OCI-LY1 (cell line): ENCODE results near the gene CHMP2A.
A peak's percentile ranks its signal among the peaks of the same experiment; 100 is the strongest.

Source experiments
- H2AFZ ChIP-seq: fragments of 200-600 bp; sonication (generic), shearing (Covaris generic); 2 replicates; pipeline ENCODE4 v1.6.0; 2014; ENCODE audit warnings: antibody characterized with exemption, mild to moderate bottlenecking, low read length
- H3F3A ChIP-seq: fragments of 200-600 bp; sonication (generic), shearing (Covaris generic); 2 replicates; pipeline ENCODE4 v1.6.0; 2014; ENCODE audit warnings: mild to moderate bottlenecking, antibody characterized with exemption, low read length, moderate library complexity; ENCODE audit not compliant: insufficient read depth
- H3K27ac ChIP-seq: fragments of 200-600 bp; sonication (generic); 2 replicates; pipeline ENCODE4 v1.5.1; 2014; ENCODE audit warnings: low read length, mixed run types, mild to moderate bottlenecking, low read depth; ENCODE audit not compliant: poor library complexity, severe bottlenecking
- H3K27me3 ChIP-seq: fragments of 200-600 bp; sonication (generic); 2 replicates; pipeline ENCODE4 v1.6.0; 2014; ENCODE audit warnings: antibody characterized with exemption, mild to moderate bottlenecking, low read length, moderate library complexity; ENCODE audit not compliant: insufficient read depth
- H3K36me3 ChIP-seq: fragments of 200-600 bp; sonication (generic); 2 replicates; pipeline ENCODE4 v1.6.1; 2014; ENCODE audit warnings: mild to moderate bottlenecking, antibody characterized with exemption, low read length, moderate library complexity, mixed read lengths; ENCODE audit not compliant: insufficient read depth
- H3K4me1 ChIP-seq: fragments of 200-600 bp; sonication (generic); 2 replicates; pipeline ENCODE4 v1.5.1; 2014; ENCODE audit warnings: mild to moderate bottlenecking, low read length, moderate library complexity; ENCODE audit not compliant: insufficient read depth, severe bottlenecking
- H3K4me2 ChIP-seq: fragments of 200-600 bp; sonication (generic), shearing (Covaris generic); 2 replicates; pipeline ENCODE4 v1.6.1; 2014; ENCODE audit warnings: low read length
- H3K4me3 ChIP-seq: fragments of 200-600 bp; sonication (generic); 2 replicates; pipeline ENCODE4 v1.5.1; 2014; ENCODE audit warnings: low read length, low read depth, mild to moderate bottlenecking, mixed read lengths; ENCODE audit not compliant: poor library complexity, severe bottlenecking
- H3K79me2 ChIP-seq: fragments of 200-600 bp; shearing (Covaris generic); 2 replicates; pipeline ENCODE4 v1.6.1; 2016; ENCODE audit warnings: mixed run types, low read length, mixed read lengths; ENCODE audit not compliant: insufficient read depth
- H3K9ac ChIP-seq: fragments of 200-600 bp; sonication (generic), shearing (Covaris generic); 2 replicates; pipeline ENCODE4 v1.6.1; 2014; ENCODE audit warnings: mild to moderate bottlenecking, low read length, mixed read lengths
- H3K9me2 ChIP-seq: fragments of 200-600 bp; sonication (generic), shearing (Covaris generic); 2 replicates; pipeline ENCODE4 v1.6.1; 2014; ENCODE audit warnings: low read depth, mild to moderate bottlenecking, low read length, mixed read lengths
- H3K9me3 ChIP-seq: fragments of 200-600 bp; shearing (Covaris generic); 2 replicates; pipeline ENCODE4 v1.6.1; 2014; ENCODE audit warnings: low read length, mixed read lengths
- H4K20me1 ChIP-seq: fragments of 200-600 bp; sonication (generic), shearing (Covaris generic); 2 replicates; pipeline ENCODE4 v1.6.0; 2016; ENCODE audit warnings: mild to moderate bottlenecking, low read length; ENCODE audit not compliant: insufficient read depth
- EZH2 ChIP-seq: fragments of 200-600 bp; sonication (generic), shearing (Covaris generic); IDR thresholded peaks from 2 replicates; pipeline ENCODE4 v1.8.0; 2017; ENCODE audit warnings: borderline replicate concordance, mixed run types, mild to moderate bottlenecking, antibody characterized with exemption, low read length, moderate library complexity, mixed read lengths
- TF ChIP-seq, protein P1 (sequence below): fragments of 200-600 bp; sonication (generic), shearing (Covaris generic); IDR thresholded peaks from 2 replicates; pipeline ENCODE4 v1.5.1; 2017; ENCODE audit warnings: mild to moderate bottlenecking, antibody characterized with exemption, low read length, moderate library complexity, mixed read lengths

Gene CHMP2A

DNA sequence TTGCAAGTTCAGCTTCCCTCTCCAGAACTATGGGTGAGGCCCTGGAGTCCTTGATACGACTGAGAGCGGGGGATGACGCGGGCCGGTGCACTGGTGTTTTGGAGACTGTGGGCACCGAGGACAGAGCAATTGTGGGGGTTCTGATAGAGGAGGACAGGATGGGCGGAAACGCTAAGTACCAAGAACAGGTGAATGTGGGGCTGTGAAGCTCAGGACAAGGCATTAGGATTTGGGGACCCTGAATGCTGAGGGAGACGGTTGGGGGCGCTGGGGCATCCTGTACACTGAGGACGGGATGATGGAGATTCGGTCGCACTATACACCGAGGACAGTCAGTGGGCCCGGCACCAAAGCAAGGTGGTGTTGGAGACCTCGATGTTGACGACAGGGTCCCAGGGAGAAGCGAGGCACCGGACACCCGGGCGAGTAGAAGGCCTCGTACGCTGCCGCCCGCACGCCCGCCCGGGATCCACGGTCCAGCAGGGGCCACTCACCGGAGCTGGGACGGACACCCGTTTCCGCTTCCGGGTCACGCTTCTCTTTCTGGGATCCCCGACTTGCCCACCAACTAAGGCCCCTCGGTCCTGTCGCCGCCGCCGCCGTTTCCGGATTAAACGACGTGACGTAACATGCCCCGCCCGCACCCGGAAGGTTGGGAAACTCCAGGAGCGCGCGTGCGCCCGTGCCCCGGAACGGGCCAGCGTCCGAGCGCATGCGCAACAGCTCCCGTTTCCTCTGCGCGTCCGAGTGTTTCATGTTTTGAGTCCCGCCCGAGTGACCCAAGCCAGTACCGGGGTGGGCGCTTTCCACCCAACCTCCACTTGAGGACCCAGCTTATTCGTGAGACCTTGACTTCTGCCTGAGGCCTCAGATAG is at the start of gene CHMP2A:
Gene CHMP2A, minus strand, starts transcription at position 612 of the 875 bp plus-strand sequence. CDS start 893 bp downstream, outside the sequence.
- no peaks in the 10 kb centered on the region for H4K20me1 ChIP-seq

DNA sequence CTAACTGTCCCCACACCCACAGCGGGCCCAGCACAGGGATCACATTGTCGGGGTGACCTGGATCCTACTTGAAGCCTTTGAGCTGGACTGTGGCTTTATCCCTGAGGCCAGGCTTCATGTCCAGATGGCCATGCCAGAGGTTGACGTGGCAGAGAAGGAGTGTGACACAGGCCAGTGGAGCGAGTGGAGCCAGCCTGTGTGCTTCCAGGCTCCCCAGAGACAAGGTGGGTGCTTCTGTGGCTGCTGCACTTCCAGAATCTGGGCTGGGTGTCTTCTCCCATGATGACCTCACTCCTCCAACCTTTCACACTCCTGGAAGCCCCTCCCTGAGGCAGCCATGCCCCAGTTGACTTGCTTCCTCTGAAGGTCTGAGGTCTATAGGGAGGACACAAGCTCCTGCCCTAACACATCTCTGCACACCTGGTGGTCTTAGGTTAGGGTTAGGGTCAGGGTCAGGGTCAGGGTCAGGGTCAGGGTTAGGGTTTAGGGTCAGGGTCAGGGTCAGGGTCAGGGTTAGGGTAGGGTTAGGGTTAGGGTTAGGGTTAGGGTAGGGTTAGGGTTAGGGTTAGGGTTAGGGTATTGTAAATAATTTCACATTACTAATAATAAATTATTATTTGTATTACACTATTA is 31.3 kb upstream of the CHMP2A start:
- H3K9me2 ChIP-seq = no peaks in the 10 kb centered on the region
- no peak overlapping the region for H2AFZ ChIP-seq
- H3K36me3 ChIP-seq = peaks cover 8% of the 10 kb centered on the region; the same call in 1 of the 2 replicates
- H3K4me3 ChIP-seq = no peak overlapping the region
- no peaks in the 10 kb centered on the region for H4K20me1 ChIP-seq
- TF ChIP-seq, protein P1, sequence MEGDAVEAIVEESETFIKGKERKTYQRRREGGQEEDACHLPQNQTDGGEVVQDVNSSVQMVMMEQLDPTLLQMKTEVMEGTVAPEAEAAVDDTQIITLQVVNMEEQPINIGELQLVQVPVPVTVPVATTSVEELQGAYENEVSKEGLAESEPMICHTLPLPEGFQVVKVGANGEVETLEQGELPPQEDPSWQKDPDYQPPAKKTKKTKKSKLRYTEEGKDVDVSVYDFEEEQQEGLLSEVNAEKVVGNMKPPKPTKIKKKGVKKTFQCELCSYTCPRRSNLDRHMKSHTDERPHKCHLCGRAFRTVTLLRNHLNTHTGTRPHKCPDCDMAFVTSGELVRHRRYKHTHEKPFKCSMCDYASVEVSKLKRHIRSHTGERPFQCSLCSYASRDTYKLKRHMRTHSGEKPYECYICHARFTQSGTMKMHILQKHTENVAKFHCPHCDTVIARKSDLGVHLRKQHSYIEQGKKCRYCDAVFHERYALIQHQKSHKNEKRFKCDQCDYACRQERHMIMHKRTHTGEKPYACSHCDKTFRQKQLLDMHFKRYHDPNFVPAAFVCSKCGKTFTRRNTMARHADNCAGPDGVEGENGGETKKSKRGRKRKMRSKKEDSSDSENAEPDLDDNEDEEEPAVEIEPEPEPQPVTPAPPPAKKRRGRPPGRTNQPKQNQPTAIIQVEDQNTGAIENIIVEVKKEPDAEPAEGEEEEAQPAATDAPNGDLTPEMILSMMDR = no peak
- no peak for TF ChIP-seq EZH2
- H3K9ac ChIP-seq = no peak overlapping the region
- no peaks in the 10 kb centered on the region for H3F3A ChIP-seq
- H3K9me3 ChIP-seq = no peaks in the 10 kb centered on the region
- no peak overlapping the region for H3K27ac ChIP-seq
- H3K27me3 ChIP-seq = no peaks in the 10 kb centered on the region
- no peaks in the 10 kb centered on the region for H3K79me2 ChIP-seq
- no peaks in the 10 kb centered on the region for H3K4me1 ChIP-seq
- no peak overlapping the region for H3K4me2 ChIP-seq

More for the DNA sequence above, at the start of gene CHMP2A:
- Histone ChIP-seq H3K4me1 (peaks cover 39% of the 10 kb centered on the region), H3K9me2 (no peaks in the 10 kb centered on the region), H3K79me2 (peaks cover 19% of the 10 kb centered on the region), H2AFZ (no peak within 1 kb of the TSS), H3K27me3 (no peaks in the 10 kb centered on the region), H3K27ac (peak within 1 kb of the TSS; percentile 93), H3F3A (peaks cover 9% of the 10 kb centered on the region), H3K9me3 (no peaks in the 10 kb centered on the region), H3K36me3 (peaks cover 59% of the 10 kb centered on the region), H3K9ac (peak within 1 kb of the TSS; percentile 81), H3K4me3 (peak within 1 kb of the TSS; percentile 91), H3K4me2 (peak within 1 kb of the TSS; percentile 88)
- TF ChIP-seq, protein P1 = no peak
- no peak for TF ChIP-seq EZH2

DNA sequence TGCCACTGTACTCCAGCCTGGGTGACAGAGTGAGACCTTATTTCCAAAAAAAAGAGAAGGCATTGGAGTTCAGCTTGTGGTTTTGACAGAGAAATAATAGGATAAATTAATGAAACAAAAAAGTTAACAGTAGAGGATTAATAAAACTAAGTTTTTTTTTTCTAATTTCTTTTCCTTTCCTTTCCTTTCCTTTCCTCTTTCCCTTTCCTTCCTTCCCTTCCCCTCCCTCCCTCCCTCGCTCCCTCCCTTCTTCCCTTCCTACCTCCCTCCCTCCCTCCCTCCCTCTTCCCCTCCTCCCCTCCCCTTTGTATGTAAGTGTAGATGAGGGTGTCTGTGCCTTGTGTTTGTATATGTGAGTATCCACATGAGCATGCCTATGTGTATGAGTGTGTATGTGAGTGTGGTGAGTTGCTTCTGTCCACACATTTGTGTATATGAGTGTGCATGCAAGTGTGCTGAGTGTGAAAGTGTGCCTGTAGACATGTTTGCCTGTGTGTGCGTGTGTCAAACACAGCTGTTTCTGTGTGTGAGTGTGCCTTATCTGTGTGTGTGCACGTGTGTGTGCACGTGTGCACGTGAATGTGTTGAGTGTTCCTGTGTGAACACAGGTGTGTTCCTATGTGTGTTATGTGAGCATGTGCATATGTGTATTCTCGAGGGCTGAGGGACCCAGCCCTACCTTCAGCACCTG is 30.7 kb upstream of the CHMP2A start:
- Histone ChIP-seq H3K4me1 (peaks cover 5% of the 10 kb centered on the region), H3K9me3 (no peaks in the 10 kb centered on the region), H4K20me1 (no peaks in the 10 kb centered on the region), H2AFZ (no peak overlapping the region), H3K4me3 (no peak overlapping the region), H3F3A (no peaks in the 10 kb centered on the region), H3K9ac (no peak overlapping the region), H3K79me2 (no peaks in the 10 kb centered on the region), H3K27me3 (no peaks in the 10 kb centered on the region), H3K4me2 (no peak overlapping the region), H3K9me2 (no peaks in the 10 kb centered on the region), H3K36me3 (peaks cover 8% of the 10 kb centered on the region; the same call in 1 of the 2 replicates), H3K27ac (no peak overlapping the region)
- no peak for TF ChIP-seq EZH2
- TF ChIP-seq, protein P1 = no peak
